Measurements from ENCODE around the gene OTUB1. TPM values are rescaled to one million over a fixed set of nuclear protein-coding genes. Genes with fewer than 3 reads are reported as not detected.

The OTUB1 gene
- total RNA-seq, 1 donor from 2014 or later, result 126 TPM

- no peaks in the 10 kb centered on the region for H3K36me3 Mint-ChIP-seq (ENCODE audit: unreplicated experiment)
- H3K9me3 Mint-ChIP-seq (ENCODE audit: unreplicated experiment), result peaks cover 9% of the 10 kb centered on the region
- no peak for DNase-seq
- no peak overlapping the region for H3K27ac Mint-ChIP-seq (ENCODE audit: unreplicated experiment)
- H3K4me1 Mint-ChIP-seq (ENCODE audit: low read depth, unreplicated experiment), result peaks cover 14% of the 10 kb centered on the region
- no peak for TF ChIP-seq CTCF (IDR thresholded peaks at IDR 0.05; ENCODE audit: partially characterized antibody, unreplicated experiment)
- peaks cover 12% of the 10 kb centered on the region for H3K27me3 Mint-ChIP-seq (ENCODE audit: unreplicated experiment)
- H3K4me3 Mint-ChIP-seq (ENCODE audit: unreplicated experiment), result no peak overlapping the region
Measured at GRCh38 chr11:64023712-64024710, 37.8 kb downstream of the OTUB1 start.

GRCh38 chr11:64025205-64025604, 39.0 kb downstream of the OTUB1 start:
- H3K27ac Mint-ChIP-seq (ENCODE audit: unreplicated experiment), result no peak overlapping the region
- TF ChIP-seq CTCF (IDR thresholded peaks at IDR 0.05; ENCODE audit: partially characterized antibody, unreplicated experiment), result no peak
- H3K27me3 Mint-ChIP-seq (ENCODE audit: unreplicated experiment), result peaks cover 16% of the 10 kb centered on the region
- H3K36me3 Mint-ChIP-seq (ENCODE audit: unreplicated experiment), result no peaks in the 10 kb centered on the region
- H3K4me3 Mint-ChIP-seq (ENCODE audit: unreplicated experiment), result no peak overlapping the region
- H3K9me3 Mint-ChIP-seq (ENCODE audit: unreplicated experiment), result peaks cover 11% of the 10 kb centered on the region
- H3K4me1 Mint-ChIP-seq (ENCODE audit: low read depth, unreplicated experiment), result peaks cover 18% of the 10 kb centered on the region
- peak; percentile 44 for DNase-seq

- Mint-ChIP-seq H3K27me3 (ENCODE audit: unreplicated experiment) (peaks cover 11% of the 10 kb centered on the region), H3K4me1 (ENCODE audit: low read depth, unreplicated experiment) (peaks cover 22% of the 10 kb centered on the region), H3K27ac (ENCODE audit: unreplicated experiment) (no peak overlapping the region), H3K4me3 (ENCODE audit: unreplicated experiment) (no peak overlapping the region), H3K36me3 (ENCODE audit: unreplicated experiment) (no peaks in the 10 kb centered on the region), H3K9me3 (ENCODE audit: unreplicated experiment) (peaks cover 12% of the 10 kb centered on the region)
- no peak for DNase-seq
- no peak for TF ChIP-seq CTCF (IDR thresholded peaks at IDR 0.05; ENCODE audit: partially characterized antibody, unreplicated experiment)
Measured at GRCh38 chr11:64026575-64027205, 40.5 kb downstream of the OTUB1 start.

- Mint-ChIP-seq H3K9me3 (ENCODE audit: unreplicated experiment) (peaks cover 12% of the 10 kb centered on the region), H3K27ac (ENCODE audit: unreplicated experiment) (peak overlapping the region; percentile 52), H3K36me3 (ENCODE audit: unreplicated experiment) (no peaks in the 10 kb centered on the region), H3K27me3 (ENCODE audit: unreplicated experiment) (peaks cover 15% of the 10 kb centered on the region), H3K4me3 (ENCODE audit: unreplicated experiment) (peak overlapping the region; percentile 46), H3K4me1 (ENCODE audit: low read depth, unreplicated experiment) (peaks cover 19% of the 10 kb centered on the region)
- TF ChIP-seq CTCF (IDR thresholded peaks at IDR 0.05; ENCODE audit: partially characterized antibody, unreplicated experiment), result no peak
- DNase-seq, result no peak
Measured at GRCh38 chr11:64027651-64028397, 41.6 kb downstream of the OTUB1 start.
